ENCODE results near the gene ZBTB12.
"Not testable (repeated sequence)": the region's sequence is repeated elsewhere in the genome, so short reads cannot be mapped to it uniquely, and the experiment has no call there.

The ZBTB12 gene

DNA sequence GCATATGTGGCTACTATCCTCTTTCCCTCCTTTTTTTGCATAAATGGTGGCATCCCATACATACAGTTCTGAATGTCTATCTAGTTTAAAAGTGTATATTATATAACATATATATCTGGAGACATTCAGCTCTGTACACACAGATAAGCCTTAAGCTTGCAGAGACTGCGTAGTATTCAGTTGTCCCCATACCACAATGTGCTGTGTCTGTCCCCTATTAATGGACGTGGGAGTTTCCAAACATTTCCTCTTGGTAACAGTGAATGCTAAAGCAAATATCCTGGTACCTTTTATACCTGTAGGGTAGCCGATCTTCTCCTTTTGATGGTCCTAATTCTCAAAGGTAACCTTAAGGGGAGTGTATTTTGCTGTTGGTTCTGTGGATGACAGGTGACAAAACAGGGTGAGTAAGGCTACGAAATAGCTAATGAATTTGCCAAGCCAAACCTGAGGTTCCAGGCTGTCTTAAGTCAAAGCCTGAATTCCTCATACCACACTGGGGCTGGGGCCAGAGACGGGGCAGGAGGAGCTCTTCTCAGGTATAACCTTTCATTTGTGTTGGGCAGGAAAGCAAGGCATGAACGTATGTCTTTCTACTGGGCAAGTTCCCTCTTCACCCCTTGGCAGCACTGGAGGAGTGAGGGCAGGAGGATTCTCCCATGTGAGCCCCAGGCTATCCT is 17.9 kb upstream of the ZBTB12 start:
- no peak for DNase-seq

DNA sequence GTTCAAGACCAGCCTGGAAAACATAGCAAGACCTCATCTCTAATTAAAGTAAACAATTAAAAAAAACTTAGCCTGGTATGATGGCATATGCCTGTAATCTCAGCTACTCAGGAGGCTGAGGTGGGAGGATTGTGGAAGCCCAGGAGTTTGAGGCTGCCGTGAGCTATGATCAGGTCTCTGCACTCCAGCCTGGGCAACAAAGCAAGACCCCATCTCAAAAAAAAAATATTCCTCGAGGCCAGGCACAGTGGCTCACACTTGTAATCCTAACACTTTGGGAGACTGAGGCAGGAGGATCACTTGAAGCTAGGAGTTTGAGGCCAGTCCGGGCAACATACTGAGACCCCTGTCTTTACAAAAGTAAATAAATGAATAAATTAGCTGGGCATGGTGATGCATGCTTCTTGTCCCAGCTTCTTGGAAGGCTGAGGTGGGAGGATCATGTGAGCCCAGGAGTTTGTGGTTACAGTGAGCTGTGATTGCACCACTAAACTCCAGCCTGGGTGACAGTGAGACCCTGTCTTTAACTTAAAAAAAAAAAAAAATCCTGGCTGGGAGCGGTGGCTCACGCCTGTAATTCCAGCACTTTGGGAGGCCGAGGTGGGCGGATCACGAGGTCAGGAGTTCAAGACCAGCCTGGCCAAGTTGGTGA is 16.3 kb upstream of the ZBTB12 start:
- DNase-seq, result peak; percentile 31

GRCh38 chr6:31915756-31916155 is 13.9 kb upstream of the ZBTB12 start:
- no peak for DNase-seq

DNA sequence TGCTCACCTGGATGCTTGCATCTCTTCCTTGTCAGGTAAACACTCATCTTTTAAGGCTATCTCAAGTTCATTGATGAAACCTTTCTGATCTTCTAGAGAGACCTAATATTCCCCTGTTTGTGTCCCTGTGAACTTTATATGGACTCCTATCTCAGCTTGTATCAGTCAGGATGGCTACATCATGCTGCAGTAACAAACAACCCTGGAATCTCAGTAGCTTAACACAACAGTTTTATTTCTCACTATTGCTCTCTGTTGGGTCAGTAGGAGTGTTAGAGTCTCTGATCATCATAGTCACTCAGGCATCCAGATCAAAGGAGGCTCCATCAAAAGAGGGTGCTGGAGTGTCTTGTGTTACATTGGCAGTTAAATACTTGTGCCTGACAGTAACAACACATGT is 13.5 kb upstream of the ZBTB12 start:
- no peak for DNase-seq

DNA sequence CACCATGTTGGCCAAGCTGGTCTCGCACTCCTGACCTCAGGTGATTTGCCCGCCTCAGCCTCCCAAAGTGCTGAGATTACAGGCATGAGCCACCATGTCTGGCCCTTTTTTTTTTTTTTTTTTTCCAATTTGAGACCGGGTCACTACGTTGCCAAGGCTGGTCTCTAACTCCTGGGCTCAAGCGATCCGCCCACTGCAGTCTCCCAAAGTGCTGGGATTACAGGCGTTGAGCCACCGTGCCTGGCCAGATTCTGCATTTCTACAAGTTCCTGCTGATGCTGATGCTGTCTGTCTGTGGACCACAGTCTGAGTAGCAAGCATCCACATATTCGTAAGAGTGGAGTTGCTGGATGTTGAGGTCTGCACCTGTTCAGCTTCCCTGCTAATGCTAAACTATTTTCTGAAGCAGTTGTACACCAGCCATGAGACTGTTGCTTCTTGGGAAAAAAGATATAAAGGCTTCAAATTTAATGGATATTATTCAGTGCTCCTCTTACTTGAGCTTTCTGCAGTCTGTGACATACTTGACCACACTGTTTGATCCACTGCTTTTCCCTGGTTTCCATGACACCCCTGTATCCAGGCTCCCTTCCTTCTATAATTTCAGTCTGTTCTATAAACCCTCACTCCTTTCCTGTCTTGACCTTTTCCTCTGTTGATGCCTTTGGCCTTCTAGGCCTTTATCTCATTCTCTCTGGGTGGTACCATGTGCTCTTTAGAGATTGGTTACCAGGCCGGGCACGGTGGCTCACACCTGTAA is 10.1 kb upstream of the ZBTB12 start:
- no peak for DNase-seq

DNA sequence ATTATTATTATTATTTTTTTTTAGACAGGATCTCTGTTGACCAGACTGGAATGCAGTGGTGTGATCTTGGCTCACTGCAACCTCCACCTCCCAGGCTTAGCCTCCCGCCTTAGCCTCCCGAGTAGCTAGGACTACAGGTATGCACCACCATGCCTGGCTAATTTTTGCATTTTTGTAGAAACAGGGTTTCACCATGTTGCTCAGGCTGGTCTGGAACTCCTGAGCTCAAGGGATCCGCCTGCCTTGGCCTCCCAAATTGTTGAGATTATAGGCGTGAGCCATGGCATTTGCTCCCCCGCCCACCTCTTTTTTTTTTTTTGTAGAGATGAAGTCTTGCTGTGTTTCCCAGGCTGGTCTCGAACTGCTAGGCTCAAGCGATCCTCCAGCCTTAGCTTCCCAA is 7.4 kb upstream of the ZBTB12 start:
- DNase-seq, result not testable (repeated sequence)

GRCh38 chr6:31908791-31909190 is 6.9 kb upstream of the ZBTB12 start:
- peak; percentile 36 for DNase-seq

DNA sequence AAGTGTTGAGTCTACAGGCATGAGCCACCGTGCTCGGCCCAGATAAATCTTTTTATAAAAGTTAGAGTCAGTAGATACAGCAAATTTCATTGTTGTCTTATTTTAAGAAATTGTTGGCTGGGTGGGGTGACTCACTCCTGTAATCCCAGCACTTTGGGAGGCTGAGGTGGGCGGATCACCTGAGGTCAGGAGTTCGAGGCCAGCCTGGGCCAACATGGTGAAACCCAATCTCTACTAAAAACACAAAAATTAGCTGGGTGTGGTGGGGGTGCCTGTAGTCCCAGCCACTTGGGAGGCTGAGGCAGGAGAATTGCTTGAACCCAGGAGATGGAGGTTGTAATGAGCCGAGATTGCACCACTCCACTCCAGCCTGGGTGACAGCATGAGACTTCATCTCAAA is 6.4 kb upstream of the ZBTB12 start:
- DNase-seq, result not testable (repeated sequence)

- DNase-seq, result peak; percentile 93
Measured at GRCh38 chr6:31907158-31907813, 5.4 kb upstream of the ZBTB12 start.

DNA sequence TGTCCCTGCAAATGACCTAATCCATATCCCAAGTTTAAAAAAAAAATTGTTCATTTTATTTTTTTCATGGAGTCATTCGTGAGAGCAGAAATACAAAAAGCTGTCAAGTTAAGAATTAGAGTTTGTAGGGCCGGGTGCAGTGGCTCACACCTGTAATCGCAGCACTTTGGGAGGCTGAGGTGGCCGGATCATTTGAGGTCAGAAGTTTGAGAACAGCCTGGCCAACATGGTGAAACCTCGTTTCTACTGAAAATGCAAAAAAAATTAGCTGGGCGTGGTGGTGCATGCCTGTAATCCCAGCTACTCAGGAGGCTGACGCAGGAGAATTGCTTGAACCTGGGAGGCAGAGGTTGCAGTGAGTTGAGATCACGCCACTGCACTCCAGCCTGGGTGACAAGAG is 4.8 kb upstream of the ZBTB12 start:
- not testable (repeated sequence) for DNase-seq

DNA sequence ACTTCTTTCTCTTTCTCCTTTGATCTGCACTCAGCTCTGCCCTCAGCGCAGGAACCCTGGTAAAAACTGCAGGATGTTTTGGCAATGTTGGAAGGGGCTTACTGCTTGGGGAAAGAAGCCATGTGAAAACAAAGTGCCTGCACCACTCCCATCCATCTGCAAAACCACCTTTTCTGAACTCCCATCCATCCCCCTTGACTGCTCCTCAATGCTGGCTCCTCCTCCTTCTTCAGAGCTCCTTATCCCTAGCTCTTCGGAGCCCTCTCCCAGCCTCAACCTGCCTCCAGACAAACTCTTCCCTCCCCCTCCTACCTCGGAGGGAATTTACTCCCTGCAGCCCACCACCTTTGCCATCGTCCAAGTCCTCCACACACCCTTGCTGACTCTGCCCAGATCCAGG is 4.2 kb upstream of the ZBTB12 start:
- no peak for DNase-seq

DNA sequence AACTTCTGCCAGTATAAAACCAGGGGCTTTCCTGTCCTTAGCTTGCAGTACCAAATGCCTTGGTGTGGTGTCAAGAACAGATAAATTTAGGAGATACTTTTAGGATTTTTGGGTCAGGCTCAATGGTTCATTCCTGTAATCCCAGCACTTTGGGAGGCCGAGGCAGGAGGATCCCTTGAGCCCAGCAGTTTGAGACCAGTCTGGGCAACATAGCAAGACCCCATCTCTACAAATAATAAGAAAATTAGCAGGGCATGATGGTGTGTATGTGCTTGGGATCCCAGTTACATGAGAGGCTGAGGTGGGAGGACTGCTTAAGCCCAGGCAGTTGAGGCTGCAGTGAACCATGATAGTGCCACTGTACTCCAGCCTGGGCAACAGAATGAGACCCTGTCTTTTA is 3.2 kb upstream of the ZBTB12 start:
- DNase-seq, result no peak

GRCh38 chr6:31903957-31904356 is 2.1 kb upstream of the ZBTB12 start:
- DNase-seq, result peak; percentile 68

DNA sequence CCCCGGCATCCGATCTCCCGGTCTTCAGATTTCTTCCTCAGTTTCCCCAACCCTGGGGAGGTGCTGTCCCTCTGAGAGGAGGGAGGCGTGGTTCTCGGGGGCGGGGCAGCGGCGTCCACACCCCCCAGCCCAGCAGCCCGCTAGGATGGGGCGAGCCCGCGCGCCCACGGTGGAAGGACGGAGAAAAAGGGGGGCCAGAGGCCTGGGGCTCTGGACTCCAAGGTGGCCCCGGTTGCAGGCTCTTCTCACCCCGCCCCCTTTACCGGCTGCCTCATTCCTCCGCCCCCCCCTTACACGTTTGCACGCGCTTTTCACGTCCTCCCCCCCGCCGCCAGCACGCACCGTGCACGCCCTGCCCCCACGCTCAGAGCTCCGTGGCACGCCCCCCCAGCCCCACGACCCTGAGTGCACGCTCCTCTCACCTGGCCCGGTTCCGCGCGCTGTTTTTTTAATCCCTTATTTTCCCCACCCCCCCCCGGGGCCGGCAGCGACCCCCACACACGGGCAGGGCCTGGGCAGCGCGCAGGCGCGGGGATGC is 402 bp downstream of the ZBTB12 start:
- DNase-seq, result peak; percentile 52

DNA sequence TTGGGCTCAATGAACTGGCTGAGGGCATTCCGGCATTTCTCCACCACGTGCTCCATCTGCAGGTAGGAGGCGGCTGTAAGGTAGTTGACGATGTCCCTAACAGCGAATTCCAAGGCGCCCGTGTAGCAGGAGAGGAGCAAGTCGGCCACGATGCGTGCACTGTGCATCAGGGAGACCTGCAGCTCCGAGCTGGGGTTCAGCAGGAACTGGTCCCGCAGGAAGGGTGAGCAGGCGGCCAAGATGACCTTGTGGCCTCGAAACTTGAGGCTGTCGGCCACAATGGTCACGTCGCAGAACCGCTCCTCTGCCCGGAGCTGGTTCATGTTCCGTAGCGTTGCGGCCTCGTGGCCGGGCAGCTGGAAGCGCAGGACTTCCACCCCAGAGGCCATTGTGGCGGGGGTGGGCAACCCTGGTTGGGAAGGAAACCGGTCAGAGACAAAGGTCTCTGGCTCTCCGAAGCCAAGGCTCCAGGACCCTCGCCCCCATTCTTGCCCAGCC is 920 bp downstream of the ZBTB12 start:
- no peak for DNase-seq

DNA sequence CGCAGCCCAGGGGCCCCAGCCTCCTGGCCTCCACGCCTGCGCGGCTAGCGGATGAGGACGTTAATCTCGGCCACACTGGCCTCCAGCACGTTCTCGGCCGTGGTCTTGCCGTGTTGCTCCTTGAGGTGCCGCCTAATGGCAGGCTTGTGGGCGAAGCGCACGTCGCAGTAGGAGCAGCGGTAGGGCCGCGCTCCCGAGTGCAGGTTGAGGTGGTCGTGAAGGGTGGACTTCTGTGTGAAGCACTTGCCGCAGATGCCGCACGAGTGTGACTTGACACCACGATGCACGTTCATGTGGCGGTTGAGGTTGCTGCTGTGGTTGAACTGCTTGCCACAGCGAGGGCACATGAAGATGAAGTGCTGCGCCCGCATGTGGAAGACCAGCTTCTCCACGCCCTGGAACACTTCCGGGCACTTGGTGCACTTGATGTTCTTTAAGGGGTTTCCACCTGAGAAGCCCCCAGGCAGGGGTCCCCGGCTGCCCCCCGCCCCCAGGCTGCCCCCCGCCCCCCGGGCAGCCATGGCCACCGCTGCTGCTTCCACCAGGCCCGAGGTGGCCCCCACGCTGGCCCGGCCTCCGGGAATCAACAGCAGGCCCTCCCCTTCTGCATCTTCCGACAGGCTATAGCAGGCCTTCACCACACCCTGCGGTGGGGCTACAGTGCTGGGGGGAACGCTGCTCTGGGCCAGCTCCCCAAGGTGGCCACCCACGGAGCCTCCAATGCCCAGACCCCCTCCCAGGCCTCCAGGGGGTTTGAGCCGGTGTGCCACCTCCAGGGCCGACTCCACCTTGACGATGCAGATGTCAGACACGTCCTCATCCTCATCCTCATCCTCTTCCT is 1.8 kb downstream of the ZBTB12 start:
- DNase-seq, result no peak

DNA sequence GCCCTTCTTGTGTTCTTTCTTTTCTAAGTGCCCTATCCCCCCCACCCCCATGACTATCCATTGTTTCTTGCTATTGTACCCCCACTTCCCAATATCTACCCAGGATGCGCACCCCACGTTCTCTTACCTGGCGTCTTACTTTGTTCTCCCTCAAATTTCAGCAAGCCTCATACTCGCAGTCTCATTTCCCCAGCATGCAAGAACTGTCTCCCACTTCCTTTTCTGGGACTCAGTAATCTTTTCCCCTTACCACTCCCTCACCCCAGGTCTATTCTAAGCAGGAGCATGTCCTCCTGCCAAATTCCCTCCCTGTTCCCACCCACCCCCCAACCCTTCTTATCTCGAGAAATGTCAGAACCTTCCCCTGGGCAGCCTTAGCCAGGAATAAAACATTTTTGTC is 2.7 kb downstream of the ZBTB12 start:
- no peak for DNase-seq

GRCh38 chr6:31898383-31899011 is 3.4 kb downstream of the ZBTB12 start:
- peak; percentile 74 for DNase-seq

GRCh38 chr6:31897612-31898382 is 4.1 kb downstream of the ZBTB12 start, which contains the start of gene EHMT2:
EHMT2 (minus strand) TSS chr6:31897698; CDS start chr6:31897677, 21 bp downstream.
- peak; percentile 91 for DNase-seq

GRCh38 chr6:31896856-31897611 is 4.9 kb downstream of the ZBTB12 start:
- no peak for DNase-seq

Measured in OCI-M1 (cell line).